Mesenchymal stem cell (in vitro differentiated cells and primary cell): ENCODE results near the gene ZNF687.

Experiments
- DNase-seq: peaks from one replicate; pipeline ENCODE4 v3.0.0-alpha.2; 2013
- H2AFZ ChIP-seq: one replicate; pipeline ENCODE4 v1.6.1; 2013; ENCODE audit warnings: low read depth, mild to moderate bottlenecking, control low read depth, inconsistent platforms, low read length, moderate library complexity
- H2AK5ac ChIP-seq: 2 replicates; pipeline ENCODE4 v1.6.1; 2013; ENCODE audit warnings: low read length, moderate library complexity, mild to moderate bottlenecking, inconsistent platforms; ENCODE audit not compliant: severe bottlenecking
- H2BK120ac ChIP-seq: one replicate; pipeline ENCODE4 v1.6.1; 2013; ENCODE audit warnings: low read depth, mild to moderate bottlenecking, inconsistent platforms, low read length, moderate library complexity
- H2BK12ac ChIP-seq, 2 experiments: one replicate each; pipeline ENCODE4 v1.6.1; 2013; ENCODE audit warnings: inconsistent platforms in 2 of 2, low read length in 2 of 2, mild to moderate bottlenecking in 2 of 2, moderate library complexity in 2 of 2, control low read depth in 1 of 2
- H2BK15ac ChIP-seq: one replicate; pipeline ENCODE4 v1.6.1; 2013; ENCODE audit warnings: mild to moderate bottlenecking, low read depth, inconsistent platforms; ENCODE audit not compliant: poor library complexity, severe bottlenecking
- H2BK5ac ChIP-seq: 2 replicates; pipeline ENCODE4 v1.6.1; 2013; ENCODE audit warnings: low read depth, mild to moderate bottlenecking, low read length, control low read depth, inconsistent platforms; ENCODE audit not compliant: poor library complexity, severe bottlenecking
- H3K14ac ChIP-seq, 2 experiments: one replicate each; pipeline ENCODE4 v1.6.1; 2013; ENCODE audit warnings: inconsistent platforms in 2 of 2, low read length in 2 of 2, control low read depth in 1 of 2, mild to moderate bottlenecking in 1 of 2, moderate library complexity in 1 of 2
- H3K18ac ChIP-seq, 2 experiments: one replicate each; pipeline ENCODE4 v1.6.1; 2013; ENCODE audit warnings: inconsistent platforms in 2 of 2, low read length in 2 of 2, control low read depth in 1 of 2, low read depth in 1 of 2, mild to moderate bottlenecking in 1 of 2
- H3K23ac ChIP-seq, 2 experiments: one replicate each; pipeline ENCODE4 v1.6.1; 2013; ENCODE audit warnings: inconsistent platforms in 2 of 2, low read length in 2 of 2, mild to moderate bottlenecking in 2 of 2, moderate library complexity in 2 of 2, control low read depth in 1 of 2
- H3K27ac ChIP-seq: 2 replicates; pipeline ENCODE4 v1.5.1; 2013; ENCODE audit warnings: mild to moderate bottlenecking, moderate library complexity, low read length, control low read depth, inconsistent platforms; ENCODE audit not compliant: poor library complexity, severe bottlenecking
- H3K27me3 ChIP-seq, 2 experiments: 2 replicates each; pipeline versions ENCODE4 v1.6.1 to v1.7.0; 2013; ENCODE audit warnings: low read length in 2 of 2, mild to moderate bottlenecking in 2 of 2, moderate library complexity in 2 of 2, control low read depth in 1 of 2, inconsistent platforms in 1 of 2; ENCODE audit not compliant: control insufficient read depth in 1 of 2, insufficient read depth in 1 of 2
- H3K36me3 ChIP-seq, 2 experiments: 2 replicates each; pipeline versions ENCODE4 v1.6.1 to v1.7.0; 2013; ENCODE audit warnings: low read length in 2 of 2, control low read depth in 1 of 2, inconsistent platforms in 1 of 2, low read depth in 1 of 2, mild to moderate bottlenecking in 1 of 2; ENCODE audit not compliant: insufficient read depth in 2 of 2, control insufficient read depth in 1 of 2
- H3K4ac ChIP-seq, 2 experiments: one replicate each; pipeline ENCODE4 v1.6.1; 2013; ENCODE audit warnings: inconsistent platforms in 2 of 2, low read length in 2 of 2, mild to moderate bottlenecking in 2 of 2, moderate library complexity in 2 of 2, control low read depth in 1 of 2, low read depth in 1 of 2
- H3K4me1 ChIP-seq: 2 replicates; pipeline ENCODE4 v1.6.1; 2013; ENCODE audit warnings: low read depth, low read length, control low read depth; ENCODE audit not compliant: control insufficient read depth, insufficient read depth
- H3K4me2 ChIP-seq: 2 replicates; pipeline ENCODE4 v1.6.1; 2013; ENCODE audit warnings: low read length, mild to moderate bottlenecking, inconsistent platforms; ENCODE audit not compliant: poor library complexity, severe bottlenecking
- H3K4me3 ChIP-seq, 2 experiments: 2 replicates each; pipeline versions ENCODE4 v1.5.1 to v1.7.0; 2013; ENCODE audit warnings: low read length in 2 of 2, mild to moderate bottlenecking in 2 of 2, control low read depth in 1 of 2, low read depth in 1 of 2; ENCODE audit not compliant: insufficient read depth in 1 of 2
- H3K79me1 ChIP-seq: replicated peaks from 2 replicates; pipeline ENCODE4 v1.6.1; 2013; ENCODE audit warnings: mild to moderate bottlenecking, control low read depth, low read length, inconsistent platforms; ENCODE audit not compliant: poor library complexity, severe bottlenecking
- H3K9ac ChIP-seq: 2 replicates; pipeline ENCODE4 v1.7.0; 2013; ENCODE audit warnings: mild to moderate bottlenecking, low read length, moderate library complexity
- H3K9me3 ChIP-seq: 2 replicates; pipeline ENCODE4 v1.7.0; 2013; ENCODE audit warnings: mild to moderate bottlenecking, low read length; ENCODE audit not compliant: control insufficient read depth
- H4K8ac ChIP-seq: one replicate; pipeline ENCODE4 v1.6.1; 2013; ENCODE audit warnings: inconsistent platforms, mild to moderate bottlenecking, low read length, moderate library complexity
- H4K91ac ChIP-seq: one replicate; pipeline ENCODE4 v1.6.1; 2013; ENCODE audit warnings: mild to moderate bottlenecking, low read length, inconsistent platforms
- WGBS: methylation state at CpG from one replicate; pipeline ENCODE4 v1.1.7; 2013; ENCODE audit warnings: mixed read lengths; 5-methylcytosine and 5-hydroxymethylcytosine counted together

Gene ZNF687

DNA sequence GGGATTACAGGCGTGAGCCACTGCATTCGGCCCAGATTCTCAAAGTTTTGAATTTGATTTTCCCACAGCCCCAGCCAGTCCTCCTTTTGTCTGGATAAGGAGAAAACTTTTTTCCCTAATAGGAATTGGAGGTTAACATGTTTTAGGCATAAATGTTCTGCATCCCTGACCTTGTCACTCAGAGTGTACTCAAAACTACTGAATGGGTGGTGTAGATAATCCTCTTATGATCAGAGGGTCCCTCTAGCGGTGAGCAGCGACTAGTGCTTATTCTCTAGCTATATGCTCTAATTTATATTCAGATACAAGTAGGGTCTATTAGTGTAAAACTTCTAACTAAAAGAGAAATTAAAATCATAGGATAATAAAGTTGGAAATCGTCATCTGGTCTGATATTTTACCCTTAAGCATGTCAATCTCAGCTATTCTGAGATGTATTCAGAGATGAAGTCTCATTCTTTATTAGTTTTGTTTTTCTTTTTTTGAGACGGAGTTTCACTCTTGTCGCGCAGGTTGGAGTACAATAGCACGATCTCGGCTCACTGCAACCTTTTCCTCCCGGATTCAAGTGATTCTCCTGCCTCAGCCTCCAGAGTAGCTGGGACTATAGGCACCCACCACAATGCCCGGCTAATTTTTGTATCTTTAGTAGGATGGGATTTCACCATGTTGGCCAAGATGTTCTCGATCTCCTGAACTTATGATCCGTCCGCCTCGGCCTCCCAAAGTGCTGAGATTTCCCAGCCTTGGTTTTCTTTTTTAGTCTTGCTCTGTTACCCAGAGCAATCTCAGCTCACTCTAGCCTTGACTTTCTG lies 30.2 kb upstream of the ZNF687 start:
- peak overlapping the region; percentile 35 for H2AK5ac ChIP-seq
- no peak overlapping the region for H2BK12ac ChIP-seq
- H4K91ac ChIP-seq = no peak overlapping the region
- H3K27ac ChIP-seq = no peak overlapping the region
- no peak overlapping the region for H2BK120ac ChIP-seq
- H3K4me3 ChIP-seq = no peak overlapping the region
- H3K36me3 ChIP-seq = peaks cover 35 to 36% of the 10 kb centered on the region in 2 experiments
- peak; percentile 84 for DNase-seq
- H3K27me3 ChIP-seq = no peaks in the 10 kb centered on the region
- H2AFZ ChIP-seq = no peak overlapping the region
- H3K23ac ChIP-seq = no peak overlapping the region
- no peak overlapping the region for H3K4me2 ChIP-seq
- H3K9ac ChIP-seq = no peak overlapping the region
- no peak overlapping the region for H3K4ac ChIP-seq
- no peak overlapping the region for H4K8ac ChIP-seq
- H3K79me1 ChIP-seq = peaks cover 13% of the 10 kb centered on the region
- no peak overlapping the region for H2BK5ac ChIP-seq
- WGBS = 87% methylated on average over 12 of the region's 16 CpGs
- H3K4me1 ChIP-seq = peaks cover 3% of the 10 kb centered on the region
- no peaks in the 10 kb centered on the region for H3K9me3 ChIP-seq
- no peak overlapping the region for H2BK15ac ChIP-seq
- H3K18ac ChIP-seq = no peak overlapping the region
- no peak overlapping the region for H3K14ac ChIP-seq

DNA sequence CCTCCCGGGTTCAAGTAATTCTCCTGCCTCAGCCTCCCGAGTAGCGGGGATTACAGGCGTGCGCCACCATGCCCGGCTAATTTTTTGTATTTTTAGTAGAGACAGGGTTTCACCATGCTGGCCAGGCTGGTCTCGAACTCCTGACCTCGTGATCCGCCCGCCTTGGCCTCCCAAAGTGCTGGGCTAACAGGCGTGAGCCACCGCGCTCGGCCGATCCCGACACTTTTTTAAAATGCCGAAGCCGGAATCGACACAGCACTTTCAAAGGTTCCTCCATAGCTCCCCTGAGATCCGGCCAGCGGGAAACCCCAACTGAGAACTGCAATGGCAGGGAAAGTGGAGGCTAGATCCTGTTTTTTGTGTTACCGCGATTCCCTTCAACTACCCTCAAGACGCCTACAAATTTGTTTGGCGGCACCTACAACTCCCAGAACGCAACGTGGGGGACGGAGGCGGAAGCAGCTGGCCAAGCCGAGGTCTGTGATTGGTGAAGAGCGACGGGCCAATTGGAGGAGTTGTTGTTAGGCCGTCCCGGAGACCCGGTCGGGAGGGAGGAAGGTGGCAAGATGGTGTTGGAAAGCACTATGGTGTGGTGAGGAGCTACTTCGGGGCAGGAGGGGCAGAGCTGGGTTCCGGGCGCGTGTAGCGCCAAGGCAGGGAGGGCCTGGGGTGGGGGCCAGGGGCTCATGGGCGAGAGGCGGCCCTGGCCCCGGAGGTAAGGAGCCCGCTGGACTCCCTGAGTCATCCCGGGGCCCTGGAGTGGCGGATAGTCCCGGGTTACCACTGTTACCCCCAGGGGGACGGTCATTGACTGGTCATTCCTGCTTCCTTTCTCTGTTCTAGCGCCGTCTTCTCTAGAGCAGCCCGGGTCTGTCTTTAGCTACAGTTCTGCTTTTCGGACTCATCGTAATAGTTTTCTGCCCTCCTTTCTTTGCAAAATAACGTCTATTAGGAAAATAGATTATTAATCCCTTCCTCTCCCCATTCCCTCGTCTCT lies 27.6 kb upstream of the ZNF687 start, which contains the start of gene PSMD4:
Gene PSMD4 (plus strand): TSS at position 518 of the 997 bp plus-strand sequence. CDS start 49 bp downstream, at position 567.
- Histone ChIP-seq H2BK5ac (peak within 1 kb of the TSS; percentile 49), H2BK12ac (no peak within 1 kb of the TSS), H2BK15ac (peak within 1 kb of the TSS; percentile 49), H3K23ac (no peak within 1 kb of the TSS), H3K4me1 (peaks cover 3% of the 10 kb centered on the region), H2BK120ac (peak within 1 kb of the TSS; percentile 66), H3K18ac (peak within 1 kb of the TSS; percentile 61 to 86), H3K14ac (no peak within 1 kb of the TSS), H3K4ac (peak within 1 kb of the TSS; percentile 65 to 91), H3K36me3 (peaks cover 11 to 19% of the 10 kb centered on the region in 2 experiments), H4K8ac (peak within 1 kb of the TSS; percentile 97), H3K9ac (peak within 1 kb of the TSS; percentile 97), H4K91ac (peak within 1 kb of the TSS; percentile 75), H3K27me3 (no peaks in the 10 kb centered on the region), H3K9me3 (no peaks in the 10 kb centered on the region), H2AFZ (peak within 1 kb of the TSS; percentile 54), H3K4me3 (peak within 1 kb of the TSS; percentile 88 to 96), H2AK5ac (no peak within 1 kb of the TSS), H3K79me1 (peaks cover 5% of the 10 kb centered on the region), H3K4me2 (peak within 1 kb of the TSS; percentile 94), H3K27ac (peak within 1 kb of the TSS; percentile 74)
- 34% methylated on average over 54 of the region's 56 CpGs for WGBS
- DNase-seq = peak; percentile 95

DNA sequence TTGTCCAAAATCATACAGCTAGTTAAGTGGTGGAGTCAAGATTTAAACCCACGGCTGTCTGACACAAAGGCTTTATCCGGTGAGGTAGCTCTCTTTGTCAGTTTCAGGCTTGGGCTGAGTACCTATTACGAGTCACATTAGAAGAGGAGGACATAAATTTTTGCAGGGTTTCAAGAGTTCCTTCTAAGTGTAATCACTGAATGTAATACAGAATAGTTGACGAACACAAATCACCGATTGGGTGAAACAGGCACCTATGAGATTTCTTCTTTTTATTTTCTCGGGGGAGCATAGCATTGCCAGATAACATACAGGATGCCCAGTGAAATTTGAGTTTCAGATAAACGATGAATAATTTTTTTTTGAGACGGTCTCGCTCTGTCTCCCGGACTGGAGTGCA lies 26.7 kb upstream of the ZNF687 start:
- Histone ChIP-seq H3K4me2 (peak overlapping the region; percentile 81), H3K9me3 (no peaks in the 10 kb centered on the region), H3K36me3 (peaks cover 6 to 14% of the 10 kb centered on the region in 2 experiments), H3K14ac (no peak overlapping the region), H3K4me3 (peak overlapping the region; percentile 41 to 96), H3K4ac (no peak overlapping the region), H2AFZ (no peak overlapping the region), H3K79me1 (peaks cover 5% of the 10 kb centered on the region), H3K27me3 (no peaks in the 10 kb centered on the region), H2BK120ac (no peak overlapping the region), H4K91ac (no peak overlapping the region), H2BK15ac (no peak overlapping the region), H2BK12ac (no peak overlapping the region), H3K9ac (peak overlapping the region; percentile 97), H3K4me1 (peaks cover 3% of the 10 kb centered on the region), H2AK5ac (no peak overlapping the region), H3K27ac (no peak overlapping the region), H3K18ac (no peak overlapping the region), H2BK5ac (no peak overlapping the region), H4K8ac (no peak overlapping the region), H3K23ac (no peak overlapping the region)
- DNase-seq = peak; percentile 37
- WGBS = 66% methylated on average over 10 of the region's 10 CpGs
